Fibroblast of lung (primary cell): ENCODE results near the gene SLC6A7.

Experiments
- EZH2 ChIP-seq: IDR thresholded peaks from 2 replicates; pipeline ENCODE4 v1.5.1; 2012; ENCODE audit warnings: low read length, control low read depth, mild to moderate bottlenecking; ENCODE audit errors: missing control alignments
- TF ChIP-seq, protein P1 (sequence below), 2 donors: IDR thresholded peaks in 1 of 2; conservative IDR thresholded peaks in 1 of 2; 1 replicate in 1 of 2; 2 replicates in 1 of 2; pipeline ENCODE4 v1.5.1; 2011 to 2012; ENCODE audit warnings: low read length in 2 of 2, control low read depth in 1 of 2, inconsistent platforms in 1 of 2, low read depth in 1 of 2, mild to moderate bottlenecking in 1 of 2

DNA sequence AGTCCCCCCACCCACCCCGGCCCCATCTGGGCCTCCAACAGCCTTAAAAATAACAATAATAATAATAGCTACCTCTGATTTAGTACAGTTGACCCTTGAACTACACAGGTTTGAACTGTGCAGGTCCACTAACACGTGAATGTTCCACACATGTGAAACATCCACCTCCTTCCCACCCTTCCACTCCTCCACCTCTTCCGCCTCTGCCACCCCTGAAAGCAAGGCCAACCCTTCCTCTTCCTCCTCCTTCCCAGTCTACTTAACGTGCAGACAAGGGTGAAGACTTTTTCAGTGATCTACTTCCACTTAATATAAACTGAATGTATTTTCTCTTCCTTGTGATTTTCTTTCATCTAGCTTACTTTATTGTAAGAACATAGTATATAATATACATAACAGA lies 45.0 kb upstream of the SLC6A7 start:
- TF ChIP-seq, protein P1, sequence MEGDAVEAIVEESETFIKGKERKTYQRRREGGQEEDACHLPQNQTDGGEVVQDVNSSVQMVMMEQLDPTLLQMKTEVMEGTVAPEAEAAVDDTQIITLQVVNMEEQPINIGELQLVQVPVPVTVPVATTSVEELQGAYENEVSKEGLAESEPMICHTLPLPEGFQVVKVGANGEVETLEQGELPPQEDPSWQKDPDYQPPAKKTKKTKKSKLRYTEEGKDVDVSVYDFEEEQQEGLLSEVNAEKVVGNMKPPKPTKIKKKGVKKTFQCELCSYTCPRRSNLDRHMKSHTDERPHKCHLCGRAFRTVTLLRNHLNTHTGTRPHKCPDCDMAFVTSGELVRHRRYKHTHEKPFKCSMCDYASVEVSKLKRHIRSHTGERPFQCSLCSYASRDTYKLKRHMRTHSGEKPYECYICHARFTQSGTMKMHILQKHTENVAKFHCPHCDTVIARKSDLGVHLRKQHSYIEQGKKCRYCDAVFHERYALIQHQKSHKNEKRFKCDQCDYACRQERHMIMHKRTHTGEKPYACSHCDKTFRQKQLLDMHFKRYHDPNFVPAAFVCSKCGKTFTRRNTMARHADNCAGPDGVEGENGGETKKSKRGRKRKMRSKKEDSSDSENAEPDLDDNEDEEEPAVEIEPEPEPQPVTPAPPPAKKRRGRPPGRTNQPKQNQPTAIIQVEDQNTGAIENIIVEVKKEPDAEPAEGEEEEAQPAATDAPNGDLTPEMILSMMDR (conservative IDR thresholded peaks at IDR 0.05 in 1 of 2, IDR thresholded peaks at IDR 0.05 in 1 of 2; ENCODE audit: low read depth in 1 of 2, low read length in 2 of 2): no peak
- TF ChIP-seq EZH2: no peak
